DND-41 (cell line): ENCODE measurements around the gene HOXD9.

Experiments used
- ATAC-seq: fragments of 200-7000 bp; cut with Tn5 transposase; 3 replicates; pipeline ENCODE4 v1.9.1; 2021; ENCODE audit warnings: low read depth; ENCODE audit not compliant: insufficient read depth
- DNase-seq: peaks from one replicate; pipeline ENCODE4 v3.0.0-alpha.2; 2020
- H2AFZ ChIP-seq: 2 replicates; pipeline ENCODE4 v1.6.0; 2012; ENCODE audit warnings: low read depth, low read length
- H3K27ac ChIP-seq: 2 replicates; pipeline ENCODE4 v1.5.1; 2012; ENCODE audit warnings: low read length, inconsistent platforms
- H3K27me3 ChIP-seq: fragments of 200-600 bp; sonication (generic); 2 replicates; pipeline ENCODE4 v1.6.0; 2012; ENCODE audit warnings: low read length, mild to moderate bottlenecking, inconsistent platforms; ENCODE audit not compliant: insufficient read depth, poor library complexity
- H3K36me3 ChIP-seq: 2 replicates; pipeline ENCODE4 v1.5.1; 2012; ENCODE audit warnings: low read length, inconsistent platforms; ENCODE audit not compliant: insufficient read depth
- H3K4me1 ChIP-seq: 2 replicates; pipeline ENCODE4 v1.5.1; 2012; ENCODE audit warnings: mild to moderate bottlenecking, low read length; ENCODE audit not compliant: insufficient read depth
- H3K4me2 ChIP-seq: 2 replicates; pipeline ENCODE4 v1.6.0; 2012; ENCODE audit warnings: mild to moderate bottlenecking, moderate library complexity, low read length, inconsistent platforms; ENCODE audit not compliant: insufficient read depth
- H3K4me3 ChIP-seq, 2 experiments: fragments of 200-600 bp in 1 of 2; shearing (Covaris generic) in 1 of 2; 2 replicates each; pipeline ENCODE4 v1.5.1; 2012 to 2016; ENCODE audit warnings: inconsistent platforms in 2 of 2, low read length in 2 of 2, mild to moderate bottlenecking in 2 of 2, low read depth in 1 of 2, moderate library complexity in 1 of 2
- H3K79me2 ChIP-seq: 2 replicates; pipeline ENCODE4 v1.6.0; 2012; ENCODE audit warnings: low read length, inconsistent platforms; ENCODE audit not compliant: insufficient read depth
- H3K9ac ChIP-seq: 2 replicates; pipeline ENCODE4 v1.6.0; 2012; ENCODE audit warnings: low read depth, mild to moderate bottlenecking, inconsistent platforms, low read length, moderate library complexity
- H3K9me3 ChIP-seq: 2 replicates; pipeline ENCODE4 v1.5.1; 2012; ENCODE audit warnings: low read length, moderate library complexity, mild to moderate bottlenecking, inconsistent platforms; ENCODE audit not compliant: insufficient read depth, severe bottlenecking
- H4K20me1 ChIP-seq: 2 replicates; pipeline ENCODE4 v1.6.0; 2012; ENCODE audit warnings: low read length; ENCODE audit not compliant: insufficient read depth
- CTCF ChIP-seq: IDR thresholded peaks from 2 replicates; pipeline ENCODE4 v1.5.1; 2012; ENCODE audit warnings: borderline replicate concordance, low read length, moderate library complexity, mild to moderate bottlenecking; ENCODE audit not compliant: poor library complexity, severe bottlenecking; ENCODE audit errors: extremely low read depth
- EZH2 ChIP-seq: IDR thresholded peaks from 3 replicates; pipeline ENCODE4 v1.6.1; 2012; ENCODE audit warnings: borderline replicate concordance, low read depth, mild to moderate bottlenecking, moderate library complexity, low read length, inconsistent platforms; ENCODE audit not compliant: severe bottlenecking

Gene HOXD9

GRCh38 chr2:176103194-176103593 lies 19.3 kb upstream of the HOXD9 start:
- TF ChIP-seq CTCF = no peak
- no peak for TF ChIP-seq EZH2
- no peak for ATAC-seq
- Histone ChIP-seq H3K4me3 (no peak overlapping the region), H3K4me2 (no peak overlapping the region), H3K27me3 (no peaks in the 10 kb centered on the region), H3K36me3 (no peaks in the 10 kb centered on the region), H3K9ac (no peak overlapping the region), H4K20me1 (no peaks in the 10 kb centered on the region), H3K4me1 (peaks cover 3% of the 10 kb centered on the region), H3K27ac (no peak overlapping the region), H3K79me2 (no peaks in the 10 kb centered on the region), H3K9me3 (no peaks in the 10 kb centered on the region), H2AFZ (no peak overlapping the region)
- DNase-seq = no peak

DNA sequence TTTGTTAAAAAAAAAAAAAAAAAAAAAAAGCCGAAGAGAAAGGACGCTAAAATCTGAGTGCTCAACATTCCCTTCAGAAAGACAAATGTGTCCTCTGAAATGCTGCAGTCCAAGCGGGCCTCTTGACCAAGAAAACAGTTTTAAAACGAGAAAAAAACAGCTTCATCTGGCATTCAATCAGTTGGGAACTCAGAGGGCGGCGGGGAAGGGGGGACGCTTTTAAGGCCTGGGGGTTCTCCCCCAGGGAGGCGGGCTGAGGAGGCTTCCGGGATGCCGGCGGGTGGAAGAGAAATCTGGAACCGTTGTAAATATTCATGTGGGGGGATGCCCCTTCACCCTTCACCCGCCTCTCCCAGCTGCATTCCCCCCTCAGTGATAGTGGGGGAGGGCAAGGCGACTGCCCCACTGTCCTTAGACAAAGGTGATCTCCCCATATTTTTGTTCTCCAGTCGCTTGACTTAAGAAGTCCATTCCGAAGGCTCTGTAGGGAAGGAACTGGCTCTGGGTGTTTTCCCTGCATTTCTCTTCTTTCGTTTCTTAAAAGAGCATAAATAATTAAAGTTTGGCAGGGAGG lies 18.7 kb upstream of the HOXD9 start:
- no peaks in the 10 kb centered on the region for H3K79me2 ChIP-seq
- H3K27me3 ChIP-seq = no peaks in the 10 kb centered on the region
- no peak overlapping the region for H2AFZ ChIP-seq
- no peak overlapping the region for H3K27ac ChIP-seq
- no peaks in the 10 kb centered on the region for H3K9me3 ChIP-seq
- no peak for DNase-seq
- no peak for TF ChIP-seq EZH2
- TF ChIP-seq CTCF = no peak
- no peaks in the 10 kb centered on the region for H3K4me1 ChIP-seq
- ATAC-seq = no peak
- H3K9ac ChIP-seq = no peak overlapping the region
- no peaks in the 10 kb centered on the region for H4K20me1 ChIP-seq
- no peak overlapping the region for H3K4me3 ChIP-seq
- no peaks in the 10 kb centered on the region for H3K36me3 ChIP-seq
- no peak overlapping the region for H3K4me2 ChIP-seq

GRCh38 chr2:176104316-176105077 lies 18.0 kb upstream of the HOXD9 start:
- H3K36me3 ChIP-seq = no peaks in the 10 kb centered on the region
- no peak overlapping the region for H3K9ac ChIP-seq
- no peak overlapping the region for H3K27ac ChIP-seq
- DNase-seq (no peak), ATAC-seq (no peak)
- no peak overlapping the region for H3K4me3 ChIP-seq
- no peaks in the 10 kb centered on the region for H3K9me3 ChIP-seq
- no peaks in the 10 kb centered on the region for H3K27me3 ChIP-seq
- no peak overlapping the region for H2AFZ ChIP-seq
- no peaks in the 10 kb centered on the region for H4K20me1 ChIP-seq
- H3K79me2 ChIP-seq = no peaks in the 10 kb centered on the region
- H3K4me2 ChIP-seq = no peak overlapping the region
- TF ChIP-seq CTCF (no peak), EZH2 (no peak)
- no peaks in the 10 kb centered on the region for H3K4me1 ChIP-seq
